Neutrophil (primary cell): Measurements from ENCODE around the gene PLA2G4C.

ENCODE experiments used
- H3K27ac ChIP-seq: fragments of 200-600 bp; sonication (generic); 2 replicates; pipeline ENCODE4 v1.5.1; 2016; ENCODE audit warnings: mild to moderate bottlenecking, moderate library complexity
- H3K27me3 ChIP-seq: fragments of 200-600 bp; sonication (generic); 2 replicates; pipeline ENCODE4 v1.6.0; 2016; ENCODE audit warnings: mild to moderate bottlenecking
- H3K36me3 ChIP-seq: fragments of 200-600 bp; sonication (generic); 2 replicates; pipeline ENCODE4 v1.5.1; 2017
- H3K4me1 ChIP-seq, 2 experiments: fragments of 200-600 bp in 1 of 2; sonication (generic) in 1 of 2; 1 replicate in 1 of 2; 2 replicates in 1 of 2; pipeline versions ENCODE4 v1.5.1 to v1.6.1; 2013 to 2016; ENCODE audit warnings: low read depth in 1 of 2, low read length in 1 of 2, mild to moderate bottlenecking in 1 of 2, moderate library complexity in 1 of 2; ENCODE audit not compliant: control insufficient read depth in 1 of 2, insufficient read depth in 1 of 2
- H3K4me3 ChIP-seq, 2 experiments: fragments of 200-600 bp in 1 of 2; sonication (generic) in 1 of 2; 1 replicate in 1 of 2; 2 replicates in 1 of 2; pipeline ENCODE4 v1.5.1; 2013 to 2016; ENCODE audit warnings: low read depth in 1 of 2, low read length in 1 of 2, mild to moderate bottlenecking in 1 of 2, moderate library complexity in 1 of 2
- H3K9me3 ChIP-seq: fragments of 200-600 bp; sonication (generic); 2 replicates; pipeline ENCODE4 v1.5.1; 2016
- CTCF ChIP-seq: fragments of 200-600 bp; sonication (generic); IDR thresholded peaks from 2 replicates; pipeline ENCODE4 v1.5.1; 2016; ENCODE audit warnings: antibody characterized with exemption

Gene PLA2G4C

GRCh38 chr19:48044561-48044960 lies 66.1 kb downstream of the PLA2G4C start:
- no peak for TF ChIP-seq CTCF
- Histone ChIP-seq H3K27me3 (peaks cover 4% of the 10 kb centered on the region), H3K36me3 (no peaks in the 10 kb centered on the region), H3K4me1 (no peaks in the 10 kb centered on the region), H3K9me3 (no peaks in the 10 kb centered on the region), H3K27ac (no peak overlapping the region), H3K4me3 (no peak overlapping the region)

- Histone ChIP-seq H3K4me3 (no peak within 1 kb of the TSS), H3K27me3 (peaks cover 4% of the 10 kb centered on the region), H3K4me1 (no peaks in the 10 kb centered on the region), H3K36me3 (no peaks in the 10 kb centered on the region), H3K9me3 (no peaks in the 10 kb centered on the region), H3K27ac (no peak within 1 kb of the TSS)
- TF ChIP-seq CTCF, result no peak
Measured at GRCh38 chr19:48043675-48044258, 66.8 kb downstream of the PLA2G4C start, which contains the start of gene CABP5. CABP5 (minus strand) TSS chr19:48044079; CDS start chr19:48043922, 157 bp downstream.

DNA sequence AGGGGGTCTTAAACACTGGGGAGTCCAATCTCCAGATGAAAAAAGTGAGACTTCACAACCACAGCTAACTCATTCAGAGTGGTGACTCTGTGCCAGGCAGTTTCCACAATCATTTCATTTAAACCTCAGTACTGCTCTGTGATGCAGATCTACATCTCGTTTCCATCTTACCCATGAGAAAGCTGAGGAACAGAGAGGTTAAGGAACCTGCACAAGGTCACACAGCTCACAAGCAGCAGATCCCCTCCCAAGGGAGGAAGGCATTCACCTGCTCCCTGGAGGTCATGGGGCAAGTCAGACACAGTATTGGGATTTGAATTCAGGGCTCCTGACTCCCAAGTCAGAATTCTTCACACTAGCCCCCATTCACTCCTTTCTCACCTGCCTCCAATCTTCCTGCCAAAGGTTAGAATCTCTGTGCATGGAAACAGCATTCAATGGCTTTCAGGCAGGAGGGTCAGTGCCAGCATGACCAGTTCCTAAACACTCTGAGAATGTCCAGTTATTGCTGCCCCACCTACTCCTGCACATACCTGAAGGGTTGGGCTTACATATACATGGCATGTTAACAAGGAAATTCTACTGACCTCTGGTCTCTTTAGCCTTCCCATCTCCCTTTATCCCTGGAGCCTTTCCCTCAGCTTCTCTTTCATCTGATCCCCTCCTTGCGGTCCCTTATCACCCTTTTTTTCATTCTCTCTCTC lies 68.6 kb downstream of the PLA2G4C start:
- H3K36me3 ChIP-seq, result no peaks in the 10 kb centered on the region
- H3K27me3 ChIP-seq, result peaks cover 4% of the 10 kb centered on the region
- no peak for TF ChIP-seq CTCF
- H3K9me3 ChIP-seq, result no peaks in the 10 kb centered on the region
- no peak overlapping the region for H3K4me3 ChIP-seq
- H3K4me1 ChIP-seq, result no peaks in the 10 kb centered on the region
- H3K27ac ChIP-seq, result no peak overlapping the region

DNA sequence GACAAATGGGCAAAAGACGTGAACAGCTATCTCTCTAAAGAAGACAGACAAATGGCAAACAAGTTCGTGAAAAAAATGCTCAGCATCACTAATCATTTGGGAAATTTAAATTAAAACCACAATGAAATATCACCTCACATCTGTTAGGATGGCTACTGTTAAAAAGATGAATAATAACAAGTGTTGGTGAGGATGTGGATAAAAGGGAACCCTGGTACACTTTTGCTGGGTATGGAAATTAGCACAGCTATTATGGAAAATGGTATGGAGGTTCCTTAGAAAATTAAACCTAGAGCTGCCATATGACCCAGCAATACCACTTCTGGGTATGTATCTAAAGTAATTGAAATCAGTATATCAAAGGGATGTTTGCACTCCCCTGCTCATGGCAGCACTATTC lies 73.9 kb downstream of the PLA2G4C start:
- no peaks in the 10 kb centered on the region for H3K9me3 ChIP-seq
- no peak overlapping the region for H3K4me3 ChIP-seq
- H3K27me3 ChIP-seq, result peaks cover 4% of the 10 kb centered on the region
- no peaks in the 10 kb centered on the region for H3K36me3 ChIP-seq
- no peak for TF ChIP-seq CTCF
- no peak overlapping the region for H3K27ac ChIP-seq
- no peaks in the 10 kb centered on the region for H3K4me1 ChIP-seq

DNA sequence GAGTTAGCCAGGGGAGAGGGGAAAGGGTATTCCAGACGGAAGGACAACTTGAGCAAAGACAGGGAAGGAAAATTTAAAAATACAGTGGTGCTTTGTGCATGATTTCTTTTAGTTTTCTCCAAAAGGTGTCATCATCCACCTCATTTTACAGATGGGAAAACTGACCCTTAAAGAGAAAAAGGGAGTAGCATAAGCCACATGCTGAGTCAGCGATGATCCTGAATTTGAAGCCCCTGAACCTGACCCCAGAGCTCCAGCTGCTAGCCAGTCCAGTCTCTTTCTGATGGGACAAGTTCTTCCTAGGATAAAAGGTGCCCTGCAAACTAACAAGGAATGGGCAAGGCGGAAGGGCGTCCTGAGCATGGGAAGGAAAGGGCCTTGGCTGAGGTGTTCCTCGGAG lies 77.0 kb downstream of the PLA2G4C start:
- no peaks in the 10 kb centered on the region for H3K9me3 ChIP-seq
- H3K27me3 ChIP-seq, result no peaks in the 10 kb centered on the region
- H3K4me1 ChIP-seq, result no peaks in the 10 kb centered on the region
- TF ChIP-seq CTCF, result no peak
- no peak overlapping the region for H3K4me3 ChIP-seq
- no peak overlapping the region for H3K27ac ChIP-seq
- no peaks in the 10 kb centered on the region for H3K36me3 ChIP-seq
